ENCODE data around the gene UNCX.

The UNCX gene

GRCh38 chr7:1227814-1228544 is 4.7 kb upstream of the UNCX start:
- TF ChIP-seq MYC (IDR thresholded peaks at IDR 0.05; ENCODE audit: low read depth, low read length) = peak; percentile 19; the same call in 1 of the 2 replicates
- TF ChIP-seq, protein P1, sequence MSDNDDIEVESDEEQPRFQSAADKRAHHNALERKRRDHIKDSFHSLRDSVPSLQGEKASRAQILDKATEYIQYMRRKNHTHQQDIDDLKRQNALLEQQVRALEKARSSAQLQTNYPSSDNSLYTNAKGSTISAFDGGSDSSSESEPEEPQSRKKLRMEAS (IDR thresholded peaks at IDR 0.05; ENCODE audit: low read depth, low read length) = no peak; the same call in 1 of the 2 replicates
- DNase-seq (ENCODE audit: low read depth) = peak; percentile 81
- peak overlapping the region; percentile 18 for H3K4me3 ChIP-seq (ENCODE audit: low read depth, low read length)

GRCh38 chr7:1228545-1229201 is 4.0 kb upstream of the UNCX start:
- no peak for DNase-seq (ENCODE audit: low read depth)
- peak overlapping the region; percentile 10 for H3K4me3 ChIP-seq (ENCODE audit: low read depth, low read length)
- TF ChIP-seq, protein P1 (IDR thresholded peaks at IDR 0.05; ENCODE audit: low read depth, low read length) = no peak
- TF ChIP-seq MYC (IDR thresholded peaks at IDR 0.05; ENCODE audit: low read depth, low read length) (no peak), POLR2A (IDR thresholded peaks at IDR 0.05; ENCODE audit: extremely low read depth, insufficient read length) (no peak), CTCF (IDR thresholded peaks at IDR 0.05; ENCODE audit: low read depth, low read length) (no peak)

DNA sequence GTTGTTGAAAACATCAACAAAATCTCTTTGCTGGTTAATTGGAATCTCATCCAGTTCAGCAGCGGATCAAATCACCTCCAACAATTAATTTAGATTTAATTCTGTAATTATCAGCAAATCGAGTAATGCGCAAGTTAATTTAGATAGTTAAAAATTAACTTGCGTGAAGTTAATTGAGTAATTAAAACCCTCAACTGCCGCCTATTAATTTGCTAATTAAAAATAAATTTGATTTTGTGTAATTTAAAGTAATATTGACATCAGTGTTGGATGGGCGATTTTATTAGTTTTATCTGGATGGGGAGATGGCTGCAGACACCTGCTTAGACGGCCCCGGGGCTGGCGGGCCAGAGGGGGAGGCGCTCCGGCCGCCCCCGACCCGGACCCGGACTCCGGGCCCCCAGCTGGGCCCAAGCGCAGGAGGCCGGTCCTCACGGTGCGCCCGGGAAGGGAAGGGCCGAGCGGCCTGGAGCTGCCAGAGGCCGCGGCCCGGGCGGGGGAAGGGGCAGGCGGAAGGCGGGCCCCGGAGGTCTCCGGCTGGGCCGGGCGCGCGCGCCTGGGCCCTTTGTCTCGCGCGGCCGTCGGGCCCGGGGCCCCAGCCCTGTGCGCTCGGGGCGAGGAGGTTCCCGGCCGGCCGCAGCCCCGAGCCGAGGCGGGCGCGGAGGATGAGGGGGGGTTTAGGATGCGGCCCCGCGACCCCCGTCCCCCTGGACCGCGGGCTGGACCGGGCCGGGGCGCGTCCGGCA is 3.3 kb upstream of the UNCX start:
- TF ChIP-seq, protein P1 (IDR thresholded peaks at IDR 0.05; ENCODE audit: low read depth, low read length) = no peak
- TF ChIP-seq MYC (IDR thresholded peaks at IDR 0.05; ENCODE audit: low read depth, low read length) (no peak), CTCF (IDR thresholded peaks at IDR 0.05; ENCODE audit: low read depth, low read length) (no peak), POLR2A (IDR thresholded peaks at IDR 0.05; ENCODE audit: extremely low read depth, insufficient read length) (peak; percentile 8)
- H3K4me3 ChIP-seq (ENCODE audit: low read depth, low read length) = peak overlapping the region; percentile 10
- DNase-seq (ENCODE audit: low read depth) = peak; percentile 67

GRCh38 chr7:1229956-1230355 is 2.7 kb upstream of the UNCX start:
- no peak overlapping the region for H3K4me3 ChIP-seq (ENCODE audit: low read depth, low read length)
- TF ChIP-seq POLR2A (IDR thresholded peaks at IDR 0.05; ENCODE audit: extremely low read depth, insufficient read length) (peak; percentile 19), MYC (IDR thresholded peaks at IDR 0.05; ENCODE audit: low read depth, low read length) (peak; percentile 77), CTCF (IDR thresholded peaks at IDR 0.05; ENCODE audit: low read depth, low read length) (no peak)
- TF ChIP-seq, protein P1 (IDR thresholded peaks at IDR 0.05; ENCODE audit: low read depth, low read length) = peak; percentile 84
- peak; percentile 90 for DNase-seq (ENCODE audit: low read depth)

- DNase-seq (ENCODE audit: low read depth) = peak; percentile 77
- peak overlapping the region; percentile 55 for H3K4me3 ChIP-seq (ENCODE audit: low read depth, low read length)
- TF ChIP-seq MYC (IDR thresholded peaks at IDR 0.05; ENCODE audit: low read depth, low read length) (no peak), POLR2A (IDR thresholded peaks at IDR 0.05; ENCODE audit: extremely low read depth, insufficient read length) (no peak), CTCF (IDR thresholded peaks at IDR 0.05; ENCODE audit: low read depth, low read length) (no peak)
- TF ChIP-seq, protein P1 (IDR thresholded peaks at IDR 0.05; ENCODE audit: low read depth, low read length) = no peak
Observed at GRCh38 chr7:1230411-1231213, 2.1 kb upstream of the UNCX start.

All from NB4 (cell line).